Glutamatergic neuron (in vitro differentiated cells): ENCODE measurements around the gene NFKB1. TPM values are rescaled to one million over a fixed set of nuclear protein-coding genes. Genes with fewer than 3 reads are reported as not detected.

Experiments
- DNase-seq: peaks from one replicate; pipeline ENCODE4 v3.0.0; 2022
- H3K27ac Mint-ChIP-seq: one replicate; pipeline ENCODE4 v1.8.0; 2020; ENCODE audit warnings: mild to moderate bottlenecking, mixed read lengths, inconsistent platforms; ENCODE audit not compliant: unreplicated experiment
- H3K27me3 Mint-ChIP-seq: one replicate; pipeline ENCODE4 v1.8.0; 2020; ENCODE audit warnings: mild to moderate bottlenecking, moderate library complexity, mixed read lengths, inconsistent platforms; ENCODE audit not compliant: unreplicated experiment
- H3K36me3 Mint-ChIP-seq: one replicate; pipeline ENCODE4 v1.8.0; 2020; ENCODE audit warnings: mild to moderate bottlenecking, mixed read lengths, inconsistent platforms; ENCODE audit not compliant: unreplicated experiment
- H3K4me1 Mint-ChIP-seq: one replicate; pipeline ENCODE4 v1.8.0; 2020; ENCODE audit warnings: mild to moderate bottlenecking, low read depth, mixed read lengths, inconsistent platforms; ENCODE audit not compliant: unreplicated experiment
- H3K4me3 Mint-ChIP-seq: one replicate; pipeline ENCODE4 v1.8.0; 2020; ENCODE audit warnings: mild to moderate bottlenecking, mixed read lengths, inconsistent platforms; ENCODE audit not compliant: unreplicated experiment
- H3K9me3 Mint-ChIP-seq: one replicate; pipeline ENCODE4 v1.8.0; 2020; ENCODE audit warnings: mild to moderate bottlenecking, moderate library complexity, mixed read lengths, inconsistent platforms; ENCODE audit not compliant: unreplicated experiment
- total RNA-seq: library from RNA; stranded (reverse); fragmentation: NEBNext Ultra II Directional; extraction: Animal tissue kit (Norgen Biotek cat#: 25700); gene quantifications from one replicate; pipeline ENCODE4 v1.2.1, GENCODE V29; 2021; ENCODE audit not compliant: unreplicated experiment
- TF ChIP-seq, protein P1 (sequence below): fragments of 200-600 bp; sonication (generic); IDR thresholded peaks from one replicate; pipeline ENCODE4 v1.5.0; 2021; ENCODE audit not compliant: partially characterized antibody, unreplicated experiment

NFKB1 gene
- total RNA-seq, 1 donor from 2014 or later: 3.2 TPM

DNA sequence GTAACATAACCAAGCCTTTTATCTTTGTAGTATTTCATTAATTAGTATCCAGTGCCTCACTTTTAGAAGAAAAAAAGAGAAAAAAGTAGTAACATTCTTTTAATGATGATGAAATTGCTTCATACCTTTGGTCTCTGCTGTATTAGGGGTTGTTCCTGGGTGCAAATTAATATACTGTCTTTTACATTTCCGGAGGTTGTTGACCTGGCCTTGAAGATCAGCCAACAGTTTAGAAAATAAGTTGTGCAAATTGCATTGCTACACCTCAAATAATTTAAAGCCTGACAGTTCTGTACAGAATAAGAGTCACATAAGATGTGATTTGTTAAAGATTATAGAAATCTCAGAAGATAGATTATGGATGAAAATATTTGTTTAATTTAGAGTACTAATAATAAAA, 3.8 kb downstream of the NFKB1 start:
- TF ChIP-seq, protein P1, sequence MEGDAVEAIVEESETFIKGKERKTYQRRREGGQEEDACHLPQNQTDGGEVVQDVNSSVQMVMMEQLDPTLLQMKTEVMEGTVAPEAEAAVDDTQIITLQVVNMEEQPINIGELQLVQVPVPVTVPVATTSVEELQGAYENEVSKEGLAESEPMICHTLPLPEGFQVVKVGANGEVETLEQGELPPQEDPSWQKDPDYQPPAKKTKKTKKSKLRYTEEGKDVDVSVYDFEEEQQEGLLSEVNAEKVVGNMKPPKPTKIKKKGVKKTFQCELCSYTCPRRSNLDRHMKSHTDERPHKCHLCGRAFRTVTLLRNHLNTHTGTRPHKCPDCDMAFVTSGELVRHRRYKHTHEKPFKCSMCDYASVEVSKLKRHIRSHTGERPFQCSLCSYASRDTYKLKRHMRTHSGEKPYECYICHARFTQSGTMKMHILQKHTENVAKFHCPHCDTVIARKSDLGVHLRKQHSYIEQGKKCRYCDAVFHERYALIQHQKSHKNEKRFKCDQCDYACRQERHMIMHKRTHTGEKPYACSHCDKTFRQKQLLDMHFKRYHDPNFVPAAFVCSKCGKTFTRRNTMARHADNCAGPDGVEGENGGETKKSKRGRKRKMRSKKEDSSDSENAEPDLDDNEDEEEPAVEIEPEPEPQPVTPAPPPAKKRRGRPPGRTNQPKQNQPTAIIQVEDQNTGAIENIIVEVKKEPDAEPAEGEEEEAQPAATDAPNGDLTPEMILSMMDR: no peak
- Mint-ChIP-seq H3K36me3 (no peaks in the 10 kb centered on the region), H3K4me1 (peaks cover 6% of the 10 kb centered on the region), H3K9me3 (peaks cover 3% of the 10 kb centered on the region), H3K27me3 (peaks cover 4% of the 10 kb centered on the region), H3K27ac (no peak overlapping the region), H3K4me3 (no peak overlapping the region)
- no peak for DNase-seq

DNA sequence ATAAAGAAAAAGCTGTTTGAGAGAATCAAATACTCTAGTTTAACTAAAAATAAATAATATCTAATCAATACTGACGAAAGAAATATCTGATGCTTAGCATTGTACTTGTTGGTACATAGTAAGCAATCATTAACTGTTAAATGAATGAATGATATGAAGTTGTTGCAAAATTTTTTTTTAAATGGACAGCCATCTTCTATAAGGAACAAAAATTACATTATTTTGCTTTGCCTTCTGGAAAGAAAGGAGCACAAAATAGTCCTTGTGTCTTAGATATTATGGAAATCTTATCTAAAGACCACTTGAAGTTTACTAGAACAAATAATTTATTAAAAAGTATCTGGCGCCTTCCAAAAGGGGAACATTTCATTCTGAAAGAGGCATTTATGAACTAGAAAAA, 4.5 kb downstream of the NFKB1 start:
- TF ChIP-seq, protein P1: no peak
- no peak for DNase-seq
- no peak overlapping the region for H3K27ac Mint-ChIP-seq
- H3K27me3 Mint-ChIP-seq: peaks cover 4% of the 10 kb centered on the region
- no peak overlapping the region for H3K4me3 Mint-ChIP-seq
- no peaks in the 10 kb centered on the region for H3K36me3 Mint-ChIP-seq
- peaks cover 4% of the 10 kb centered on the region for H3K4me1 Mint-ChIP-seq
- peaks cover 3% of the 10 kb centered on the region for H3K9me3 Mint-ChIP-seq

DNA sequence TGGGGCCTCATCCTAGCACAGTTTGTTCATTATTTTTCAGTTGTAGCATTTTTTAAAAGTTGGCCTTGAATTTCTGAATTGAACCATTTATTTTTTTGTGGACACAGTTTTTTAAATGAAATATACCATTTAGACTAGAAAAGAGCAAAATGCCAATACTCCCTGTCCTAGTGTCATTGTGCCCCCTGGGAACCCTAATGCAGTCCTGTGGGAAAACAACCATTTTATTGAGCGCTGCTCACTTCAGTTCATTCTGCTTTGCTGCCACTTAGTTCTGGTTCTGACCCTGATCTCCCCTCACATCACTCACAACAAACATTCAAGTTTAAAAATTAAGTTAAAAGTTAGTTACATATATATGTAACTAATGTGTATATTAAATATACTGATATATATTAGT, 5.4 kb downstream of the NFKB1 start:
- H3K4me3 Mint-ChIP-seq: no peak overlapping the region
- no peaks in the 10 kb centered on the region for H3K36me3 Mint-ChIP-seq
- TF ChIP-seq, protein P1: no peak
- H3K4me1 Mint-ChIP-seq: peaks cover 4% of the 10 kb centered on the region
- DNase-seq: no peak
- H3K27ac Mint-ChIP-seq: no peak overlapping the region
- H3K9me3 Mint-ChIP-seq: peaks cover 3% of the 10 kb centered on the region
- peaks cover 4% of the 10 kb centered on the region for H3K27me3 Mint-ChIP-seq

DNA sequence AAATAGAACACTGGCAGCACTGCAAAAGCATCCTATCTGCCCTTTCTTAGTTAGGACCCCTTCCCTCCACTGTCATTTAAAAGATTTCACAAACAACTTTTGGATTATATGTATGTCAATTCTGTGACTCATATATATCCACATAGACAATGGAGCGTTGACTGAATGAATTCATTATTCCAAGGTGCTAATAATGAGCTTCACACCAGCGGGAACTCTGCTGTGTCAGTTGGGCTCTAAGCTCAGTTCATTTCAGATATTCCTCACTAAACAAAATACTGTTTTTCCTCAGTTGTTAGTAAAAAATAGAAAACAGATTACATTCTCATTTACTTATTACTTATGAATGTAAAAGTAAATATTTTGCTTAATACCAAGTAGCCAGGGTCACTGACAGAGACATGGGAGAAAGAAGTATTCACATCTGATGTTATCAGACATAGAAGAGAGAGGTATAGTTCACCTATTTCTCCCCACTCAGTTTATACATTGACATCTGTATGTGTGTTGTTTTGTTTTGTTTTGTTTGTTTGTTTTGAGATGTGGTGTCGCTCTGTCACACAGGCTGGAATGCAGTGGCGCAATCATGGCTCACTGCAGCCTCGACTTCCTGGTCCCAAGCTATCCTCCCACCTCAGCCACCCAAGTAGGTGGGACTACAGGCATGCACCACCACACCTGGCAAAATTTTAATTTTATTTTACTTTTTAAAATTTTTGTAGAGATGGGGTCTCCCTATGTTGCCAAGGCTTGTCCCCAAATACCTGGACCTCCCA, 10.9 kb downstream of the NFKB1 start:
- Mint-ChIP-seq H3K4me3 (no peak overlapping the region), H3K9me3 (no peaks in the 10 kb centered on the region), H3K27ac (no peak overlapping the region), H3K27me3 (no peaks in the 10 kb centered on the region), H3K4me1 (no peaks in the 10 kb centered on the region), H3K36me3 (peaks cover 11% of the 10 kb centered on the region)
- no peak for DNase-seq
- TF ChIP-seq, protein P1: no peak

DNA sequence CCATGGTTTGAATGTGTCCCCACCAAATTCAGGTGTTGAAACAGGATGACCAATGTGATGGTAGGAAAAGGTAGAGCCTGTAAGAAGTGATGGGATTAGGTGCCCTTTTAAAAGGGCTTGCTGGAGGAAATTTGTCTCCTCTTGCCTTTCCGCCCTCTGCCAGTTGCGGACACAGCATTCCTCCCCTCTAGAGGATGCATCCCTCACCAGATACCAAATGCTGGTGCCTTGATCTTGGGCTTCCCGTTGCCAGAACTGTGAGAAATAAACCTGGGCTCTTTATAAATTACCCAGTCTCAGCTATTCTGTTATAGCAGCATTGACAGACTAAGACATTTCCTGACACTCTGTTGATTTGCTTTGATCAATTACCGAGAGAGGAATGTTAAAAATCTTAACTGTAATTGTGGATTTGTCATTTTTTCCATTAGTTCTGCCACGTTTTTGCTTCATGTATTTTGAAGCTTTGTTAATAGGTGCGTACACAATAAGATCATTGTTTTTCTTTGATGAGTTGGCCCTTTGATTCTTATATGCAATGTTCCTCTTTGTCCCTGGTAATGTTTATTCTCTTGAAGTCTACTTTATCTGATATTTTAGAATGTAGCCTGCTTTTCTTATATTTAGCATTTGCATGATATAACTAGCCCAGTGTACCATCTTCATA, 13.3 kb downstream of the NFKB1 start:
- no peak overlapping the region for H3K4me3 Mint-ChIP-seq
- no peak for DNase-seq
- no peaks in the 10 kb centered on the region for H3K4me1 Mint-ChIP-seq
- TF ChIP-seq, protein P1: no peak
- H3K9me3 Mint-ChIP-seq: no peaks in the 10 kb centered on the region
- peaks cover 14% of the 10 kb centered on the region for H3K36me3 Mint-ChIP-seq
- H3K27ac Mint-ChIP-seq: no peak overlapping the region
- no peaks in the 10 kb centered on the region for H3K27me3 Mint-ChIP-seq
